ENCODE measurements around the gene BTLA.
"Not testable (repeated sequence)": the region's sequence is repeated elsewhere in the genome, so short reads cannot be mapped to it uniquely, and the experiment has no call there.

Gene BTLA

GRCh38 chr3:112498914-112499711 is at the start of gene BTLA:
TSS of gene BTLA (minus strand) at chr3:112499472. CDS start at chr3:112499358, 114 bp downstream.
- Histone ChIP-seq H3K4me2 (peak within 1 kb of the TSS in 9 of 11 experiments; percentile 5 to 44 (median 27); a peak in 14 of 22 replicates), H3K9ac (no peak within 1 kb of the TSS)

DNA sequence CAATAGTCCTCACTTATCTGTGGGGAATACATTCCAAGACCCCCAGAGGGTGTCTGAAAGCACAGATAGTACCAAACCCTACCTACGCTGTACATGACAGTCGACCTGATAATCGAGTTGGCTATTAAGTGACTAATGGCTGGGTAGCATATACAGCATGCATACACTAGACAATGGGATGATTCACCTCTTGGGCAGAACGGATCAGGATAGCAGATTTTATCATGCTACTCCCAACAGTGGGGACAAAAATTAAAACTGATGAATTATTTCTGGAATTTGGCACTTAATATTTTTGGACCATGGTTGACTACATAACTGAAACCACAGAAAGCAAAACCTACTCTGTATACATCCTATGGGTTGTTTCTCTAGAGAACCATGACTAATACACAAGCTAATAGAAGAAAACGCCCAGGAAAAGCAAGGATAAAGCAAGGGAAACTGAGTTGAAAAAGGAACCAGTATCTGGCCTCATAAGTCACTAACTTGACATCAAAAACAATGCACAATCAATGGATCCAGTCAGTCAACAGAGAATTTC is 47.0 kb upstream of the BTLA start:
- Histone ChIP-seq H3K4me2 (no peak overlapping the region), H3K27ac (no peak overlapping the region), H4K20me1 (peaks cover 0 to 89% (median 27%) of the 10 kb centered on the region in 11 experiments; a peak in 14 of 22 replicates), H3K27me3 (no peaks in the 10 kb centered on the region), H3K4me1 (peaks cover 0 to 14% (median 0%) of the 10 kb centered on the region in 10 experiments; a peak in 5 of 20 replicates), H3K9me3 (replicated peaks in 1 of 11) (no peaks in the 10 kb centered on the region), H3K36me3 (peaks cover 74 to 100% (median 89%) of the 10 kb centered on the region in 11 experiments), H3K4me3 (no peak overlapping the region), H3K9ac (no peak overlapping the region)
- no peak for TF ChIP-seq Cebpa-rat (IDR thresholded peaks at IDR 0.05)

More at GRCh38 chr3:112498914-112499711, at the start of gene BTLA:
- H3K27ac ChIP-seq, result no peak within 1 kb of the TSS
- no peaks in the 10 kb centered on the region for H3K27me3 ChIP-seq
- peaks cover 0 to 12% (median 5%) of the 10 kb centered on the region in 11 experiments; a peak in 8 of 22 replicates for H3K9me3 ChIP-seq (replicated peaks in 1 of 11)
- no peak for TF ChIP-seq Cebpa-rat (IDR thresholded peaks at IDR 0.05)
- H3K4me1 ChIP-seq, result peaks cover 3 to 22% (median 10%) of the 10 kb centered on the region in 10 experiments; a peak in 17 of 20 replicates
- H4K20me1 ChIP-seq, result no peaks in the 10 kb centered on the region
- H3K36me3 ChIP-seq, result no peaks in the 10 kb centered on the region
- no peak within 1 kb of the TSS for H3K4me3 ChIP-seq

GRCh38 chr3:112539825-112540650 is 40.8 kb upstream of the BTLA start:
- no peak overlapping the region for H3K27ac ChIP-seq
- 0 out of 22 replicates have a peak overlapping the region, but pooled peaks of 1 of the 11 experiments have one; percentile 9 for H3K4me2 ChIP-seq
- no peak for TF ChIP-seq Cebpa-rat (IDR thresholded peaks at IDR 0.05)
- H3K27me3 ChIP-seq, result no peaks in the 10 kb centered on the region
- H3K4me3 ChIP-seq, result no peak overlapping the region
- peaks cover 0 to 74% (median 8%) of the 10 kb centered on the region in 11 experiments; a peak in 8 of 22 replicates for H4K20me1 ChIP-seq
- H3K9me3 ChIP-seq (replicated peaks in 1 of 11), result no peaks in the 10 kb centered on the region
- H3K9ac ChIP-seq, result no peak overlapping the region
- peaks cover 63 to 100% (median 89%) of the 10 kb centered on the region in 11 experiments for H3K36me3 ChIP-seq
- peaks cover 0 to 16% (median 0%) of the 10 kb centered on the region in 10 experiments; a peak in 5 of 20 replicates for H3K4me1 ChIP-seq

DNA sequence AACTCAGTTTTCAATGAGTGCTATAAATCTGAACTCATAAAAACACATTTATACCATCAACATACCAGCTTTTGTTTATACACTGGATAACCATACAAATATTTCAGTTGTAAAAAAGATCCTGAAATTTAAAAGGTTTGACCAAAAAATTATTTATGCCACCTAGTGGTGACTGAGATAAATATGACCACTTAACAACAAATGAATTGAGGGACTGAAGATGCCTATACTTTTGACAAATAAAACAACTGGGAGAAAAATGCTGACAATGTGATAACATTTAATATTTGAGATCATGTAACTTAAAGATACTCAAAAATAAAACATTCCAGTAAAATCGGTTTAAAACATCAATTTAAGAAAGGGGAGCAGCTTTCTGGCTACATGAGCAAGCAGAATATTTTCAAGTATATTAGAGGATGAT is 32.1 kb upstream of the BTLA start:
- Histone ChIP-seq H3K9ac (no peak overlapping the region), H4K20me1 (peaks cover 0 to 33% (median 0%) of the 10 kb centered on the region in 11 experiments; a peak in 6 of 22 replicates), H3K36me3 (peaks cover 71 to 94% (median 84%) of the 10 kb centered on the region in 11 experiments), H3K27me3 (no peaks in the 10 kb centered on the region), H3K4me2 (no peak overlapping the region), H3K9me3 (replicated peaks in 1 of 11) (no peaks in the 10 kb centered on the region), H3K27ac (no peak overlapping the region), H3K4me1 (no peaks in the 10 kb centered on the region), H3K4me3 (no peak overlapping the region)
- TF ChIP-seq Cebpa-rat (IDR thresholded peaks at IDR 0.05), result no peak

DNA sequence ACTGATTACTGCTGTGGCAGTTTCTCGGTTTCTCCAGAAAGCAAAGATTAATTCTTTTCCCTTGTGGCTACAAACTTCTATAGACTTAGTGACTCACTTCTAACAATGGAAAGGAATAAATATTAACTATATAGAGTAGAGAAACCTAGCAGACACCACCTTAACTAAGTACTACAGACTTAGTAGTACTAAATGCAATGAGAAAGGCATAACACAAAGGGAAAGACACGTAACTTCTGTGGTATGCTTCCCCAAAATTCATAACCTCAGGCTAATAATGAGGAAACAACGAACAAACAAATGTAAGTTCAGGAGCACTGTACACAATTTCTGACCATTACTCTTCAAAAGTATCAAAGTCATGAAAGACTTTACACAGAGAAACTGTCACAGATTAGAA is 31.3 kb upstream of the BTLA start:
- no peaks in the 10 kb centered on the region for H3K9me3 ChIP-seq (replicated peaks in 1 of 11)
- no peaks in the 10 kb centered on the region for H3K4me1 ChIP-seq
- no peak overlapping the region for H3K27ac ChIP-seq
- H3K36me3 ChIP-seq, result peaks cover 64 to 94% (median 76%) of the 10 kb centered on the region in 11 experiments
- H3K4me2 ChIP-seq, result no peak overlapping the region
- H3K27me3 ChIP-seq, result no peaks in the 10 kb centered on the region
- no peak overlapping the region for H3K4me3 ChIP-seq
- peaks cover 0 to 27% (median 0%) of the 10 kb centered on the region in 11 experiments; a peak in 6 of 22 replicates for H4K20me1 ChIP-seq
- H3K9ac ChIP-seq, result no peak overlapping the region
- TF ChIP-seq Cebpa-rat (IDR thresholded peaks at IDR 0.05), result no peak

DNA sequence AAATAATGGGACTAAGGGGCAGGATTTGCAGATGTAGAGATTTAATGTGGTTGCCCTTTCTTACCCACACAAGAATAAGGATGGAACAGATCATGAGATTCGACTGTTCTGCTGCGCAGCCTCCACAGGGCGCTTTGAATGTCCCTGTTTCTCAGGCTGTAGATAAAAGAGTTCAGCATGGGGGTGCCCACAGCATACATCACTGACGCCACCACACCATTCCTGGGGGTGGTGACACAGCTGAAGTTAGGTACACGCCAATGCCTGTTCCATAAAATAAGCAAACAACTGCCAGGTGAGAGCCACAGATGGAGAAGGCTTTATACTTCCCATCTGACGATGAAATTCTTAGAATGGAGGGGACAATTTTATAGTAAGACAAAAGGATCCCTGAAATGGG is 24.9 kb upstream of the BTLA start:
- not testable (repeated sequence) for H3K27me3 ChIP-seq; H3K27ac ChIP-seq; H4K20me1 ChIP-seq; H3K9ac ChIP-seq; H3K4me3 ChIP-seq; H3K4me2 ChIP-seq; H3K4me1 ChIP-seq; H3K9me3 ChIP-seq (replicated peaks in 1 of 11)
- H3K36me3 ChIP-seq, result peaks cover 19 to 68% (median 31%) of the 10 kb centered on the region in 11 experiments

GRCh38 chr3:112519424-112520001 is 20.2 kb upstream of the BTLA start:
- H3K36me3 ChIP-seq, result peaks cover 0 to 22% (median 0%) of the 10 kb centered on the region in 11 experiments; a peak in 4 of 22 replicates
- H3K9ac ChIP-seq, result no peak overlapping the region
- no peak overlapping the region for H3K4me3 ChIP-seq
- TF ChIP-seq Cebpa-rat (IDR thresholded peaks at IDR 0.05), result no peak
- peaks cover 0 to 6% (median 0%) of the 10 kb centered on the region in 11 experiments; a peak in 6 of 22 replicates for H3K9me3 ChIP-seq (replicated peaks in 1 of 11)
- no peaks in the 10 kb centered on the region for H3K27me3 ChIP-seq
- no peak overlapping the region for H3K4me2 ChIP-seq
- H3K27ac ChIP-seq, result no peak overlapping the region
- no peaks in the 10 kb centered on the region for H4K20me1 ChIP-seq
- 0 out of 20 replicates have a peak, but pooled peaks cover 0 to 3% (median 0%) of the 10 kb centered on the region in 10 experiments for H3K4me1 ChIP-seq

DNA sequence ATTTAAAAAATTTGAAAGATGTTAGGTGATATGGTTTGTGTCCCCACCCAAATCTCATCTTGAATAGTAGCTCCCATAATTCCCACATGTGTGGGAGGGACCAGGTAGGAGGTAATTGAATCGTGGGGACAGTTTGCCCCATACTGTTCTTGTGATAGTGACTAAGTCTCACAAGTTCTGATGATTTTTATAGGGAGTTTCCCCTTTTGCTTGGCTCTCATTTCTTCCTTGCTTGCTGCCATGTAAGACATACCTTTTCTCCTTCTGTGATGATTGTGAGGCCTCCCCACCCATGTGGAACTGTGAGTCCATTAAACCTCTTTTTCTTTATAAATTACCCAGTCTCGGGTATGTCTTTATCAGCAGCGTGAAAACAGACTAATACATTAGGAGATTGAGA is 19.7 kb upstream of the BTLA start:
- H3K4me2 ChIP-seq; H3K9ac ChIP-seq; H3K4me1 ChIP-seq; H3K27ac ChIP-seq; H3K9me3 ChIP-seq (replicated peaks in 1 of 11); H4K20me1 ChIP-seq; H3K27me3 ChIP-seq; H3K4me3 ChIP-seq: not testable (repeated sequence)
- H3K36me3 ChIP-seq, result peaks cover 0 to 16% (median 0%) of the 10 kb centered on the region in 11 experiments; a peak in 2 of 22 replicates
